ENCODE measurements around the gene SLC7A10. TPM values are rescaled to one million over a fixed set of nuclear protein-coding genes. Genes with fewer than 3 reads are reported as not detected.

SLC7A10 gene
- total and polyA plus RNA-seq, 2 donors (not counting 1 experiment from before 2014, with no cell fraction given), result not detected

DNA sequence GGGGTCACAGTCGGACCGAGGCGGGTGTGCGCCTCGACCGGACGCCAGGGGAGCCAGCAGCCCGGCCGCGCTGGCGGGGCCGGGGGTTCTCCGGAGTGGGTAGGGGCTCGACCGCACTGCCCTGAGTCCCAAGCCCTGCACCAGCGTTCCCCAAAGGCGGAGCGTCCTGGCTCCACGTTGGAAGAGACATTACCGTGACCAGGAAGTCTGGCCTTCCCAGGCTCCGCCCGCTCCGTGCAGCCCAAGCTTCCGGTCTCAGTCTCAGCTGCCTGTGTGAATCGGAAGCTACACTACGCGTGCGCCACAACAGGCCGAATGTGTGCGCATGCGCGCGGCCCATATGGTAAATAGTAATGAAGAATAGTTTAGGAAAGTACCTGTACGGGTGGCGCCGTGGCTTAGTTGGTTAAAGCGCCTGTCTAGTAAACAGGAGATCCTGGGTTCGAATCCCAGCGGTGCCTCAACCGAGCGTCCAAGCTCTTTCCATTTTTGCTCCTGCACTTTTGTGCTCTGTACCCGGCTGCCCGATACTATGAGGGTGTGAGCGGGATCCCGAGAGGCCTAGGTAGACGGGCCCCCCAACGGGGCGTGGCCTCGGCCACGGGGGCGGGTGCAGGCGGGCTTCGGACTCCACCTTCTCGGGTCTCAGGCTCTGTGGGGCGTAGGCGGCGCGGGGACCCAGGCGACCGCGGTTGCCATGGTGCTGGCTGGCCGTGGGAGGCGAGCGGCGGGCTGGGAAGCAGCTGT lies 48.8 kb downstream of the SLC7A10 start:
- H3K36me3 ChIP-seq (ENCODE audit: control insufficient read depth, insufficient read depth, low read length), result no peaks in the 10 kb centered on the region

DNA sequence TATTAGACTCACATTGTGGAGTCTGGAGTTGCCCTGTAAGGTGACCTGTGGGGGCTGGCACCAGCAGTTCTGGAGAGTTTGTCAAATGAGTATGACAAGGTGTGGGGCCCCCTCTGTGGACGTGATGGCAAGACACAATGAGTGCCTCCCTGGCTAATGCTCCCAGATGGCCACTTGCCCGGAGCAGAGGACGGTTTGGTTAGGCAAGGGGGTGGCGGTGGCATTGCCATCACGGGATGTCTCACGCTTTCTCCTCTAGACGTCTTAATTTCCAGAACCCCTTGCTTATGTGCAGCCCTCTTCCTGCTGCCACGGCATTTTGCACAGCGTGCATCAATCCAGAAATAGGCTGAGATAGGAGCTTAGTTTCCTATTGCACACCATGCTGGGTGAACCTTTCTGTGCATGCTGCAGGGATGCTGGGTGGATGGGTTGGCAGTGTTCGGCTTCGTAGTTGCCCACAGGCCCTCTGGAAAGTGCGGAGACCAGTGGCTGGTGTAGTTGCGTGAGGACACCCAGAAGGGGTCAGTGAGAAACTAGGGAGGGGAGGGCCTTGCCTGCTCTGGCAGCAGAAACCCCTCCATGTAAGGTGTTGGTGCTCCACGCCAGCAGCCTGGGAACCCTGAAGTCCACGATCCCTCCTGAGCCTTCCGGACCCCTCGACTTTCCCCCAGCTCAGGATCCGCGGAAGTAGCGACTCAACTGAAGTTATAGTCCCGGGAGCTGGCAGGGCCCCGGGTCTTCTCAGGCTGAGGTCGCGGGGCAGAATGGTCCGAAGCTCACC lies 49.6 kb downstream of the SLC7A10 start:
- peaks cover 6% of the 10 kb centered on the region for H3K4me1 ChIP-seq (ENCODE audit: control insufficient read depth, extremely low read depth, insufficient read depth, low read length)
- DNase-seq (ENCODE audit: low read depth in 2 of 2), result peak; percentile 33 to 44
- H3K27ac ChIP-seq (ENCODE audit: insufficient read depth, low read length), result peak overlapping the region; percentile 79
- peaks cover 2% of the 10 kb centered on the region for H3K79me2 ChIP-seq (ENCODE audit: control insufficient read depth, insufficient read depth, low read length)
- peak overlapping the region; percentile 89 for H3K9ac ChIP-seq (ENCODE audit: insufficient read depth, low read length)
- no peak for TF ChIP-seq CTCF (conservative IDR thresholded peaks at IDR 0.05 in 1 of 2, IDR thresholded peaks at IDR 0.05 in 1 of 2; ENCODE audit: low read depth in 1 of 2, low read length in 2 of 2)
- TF ChIP-seq EZH2 (IDR thresholded peaks at IDR 0.05; ENCODE audit: low read length, missing control alignments), result no peak
- H4K20me1 ChIP-seq (ENCODE audit: control insufficient read depth, extremely low read depth, insufficient read depth, low read length), result no peaks in the 10 kb centered on the region
- peak overlapping the region; percentile 74 to 87 (median 86) for H3K4me3 ChIP-seq (replicated peaks in 1 of 4; ENCODE audit: control extremely low read depth in 1 of 4, insufficient read depth in 1 of 4, low read depth in 3 of 4, low read length in 4 of 4)
- H2AFZ ChIP-seq (ENCODE audit: low read length), result peak overlapping the region; percentile 89
- H3K4me2 ChIP-seq (ENCODE audit: extremely low read depth, insufficient read depth, low read length), result peak overlapping the region; percentile 89
- no peaks in the 10 kb centered on the region for H3K36me3 ChIP-seq (ENCODE audit: control insufficient read depth, insufficient read depth, low read length)
- H3K27me3 ChIP-seq (ENCODE audit: control insufficient read depth, insufficient read depth, low read length), result no peaks in the 10 kb centered on the region
- no peaks in the 10 kb centered on the region for H3K9me3 ChIP-seq (ENCODE audit: control insufficient read depth, insufficient read depth, low read depth, low read length)

More for the DNA sequence above, 48.8 kb downstream of the SLC7A10 start:
- DNase-seq (ENCODE audit: low read depth in 2 of 2), result peak; percentile 98 to 99
- Histone ChIP-seq H2AFZ (ENCODE audit: low read length) (peak overlapping the region; percentile 89), H3K27ac (ENCODE audit: insufficient read depth, low read length) (peak overlapping the region; percentile 79), H3K9me3 (ENCODE audit: control insufficient read depth, insufficient read depth, low read depth, low read length) (no peaks in the 10 kb centered on the region), H3K4me3 (replicated peaks in 1 of 4; ENCODE audit: control extremely low read depth in 1 of 4, insufficient read depth in 1 of 4, low read depth in 3 of 4, low read length in 4 of 4) (peak overlapping the region; percentile 74 to 87 (median 86)), H3K4me2 (ENCODE audit: extremely low read depth, insufficient read depth, low read length) (peak overlapping the region; percentile 91), H3K9ac (ENCODE audit: insufficient read depth, low read length) (peak overlapping the region; percentile 89), H4K20me1 (ENCODE audit: control insufficient read depth, extremely low read depth, insufficient read depth, low read length) (no peaks in the 10 kb centered on the region), H3K27me3 (ENCODE audit: control insufficient read depth, insufficient read depth, low read length) (no peaks in the 10 kb centered on the region), H3K4me1 (ENCODE audit: control insufficient read depth, extremely low read depth, insufficient read depth, low read length) (peaks cover 6% of the 10 kb centered on the region), H3K79me2 (ENCODE audit: control insufficient read depth, insufficient read depth, low read length) (peaks cover 2% of the 10 kb centered on the region)
- peak; percentile 18 for TF ChIP-seq CTCF (conservative IDR thresholded peaks at IDR 0.05 in 1 of 2, IDR thresholded peaks at IDR 0.05 in 1 of 2; ENCODE audit: low read depth in 1 of 2, low read length in 2 of 2)
- TF ChIP-seq EZH2 (IDR thresholded peaks at IDR 0.05; ENCODE audit: low read length, missing control alignments), result no peak

DNA sequence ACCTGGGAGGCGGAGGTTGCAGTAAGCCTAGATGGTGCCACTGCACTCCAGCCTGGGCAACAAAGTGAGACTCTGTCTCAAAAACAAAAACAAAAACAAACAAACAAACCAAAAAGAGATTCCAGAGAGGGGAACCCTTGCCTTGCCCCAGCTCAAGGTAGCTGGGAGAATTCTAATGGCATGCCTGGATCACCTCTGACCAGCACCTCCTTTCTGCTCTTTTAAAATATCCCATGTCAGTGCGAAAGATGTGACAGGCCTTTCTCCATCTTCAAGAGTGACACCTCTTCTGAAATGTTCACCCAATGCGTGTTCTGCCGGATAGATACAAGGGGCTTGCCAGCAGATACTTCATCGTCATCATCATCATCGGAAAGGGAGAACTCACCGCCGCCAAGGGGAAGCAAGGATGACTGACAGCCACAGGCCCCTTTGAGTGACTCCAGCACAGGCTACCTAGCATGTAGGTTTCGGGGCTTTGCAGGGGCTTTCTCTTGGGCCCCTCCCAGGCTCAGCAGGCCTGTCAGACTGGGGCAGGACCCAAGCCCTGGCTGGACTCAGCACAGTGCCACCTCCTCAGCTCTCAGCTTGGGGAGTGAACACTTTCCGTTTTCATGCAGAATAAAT lies 50.4 kb downstream of the SLC7A10 start:
- Histone ChIP-seq H2AFZ (ENCODE audit: low read length) (no peak overlapping the region), H4K20me1 (ENCODE audit: control insufficient read depth, extremely low read depth, insufficient read depth, low read length) (no peaks in the 10 kb centered on the region), H3K27me3 (ENCODE audit: control insufficient read depth, insufficient read depth, low read length) (no peaks in the 10 kb centered on the region), H3K4me1 (ENCODE audit: control insufficient read depth, extremely low read depth, insufficient read depth, low read length) (peaks cover 6% of the 10 kb centered on the region), H3K9me3 (ENCODE audit: control insufficient read depth, insufficient read depth, low read depth, low read length) (no peaks in the 10 kb centered on the region), H3K79me2 (ENCODE audit: control insufficient read depth, insufficient read depth, low read length) (peaks cover 2% of the 10 kb centered on the region), H3K9ac (ENCODE audit: insufficient read depth, low read length) (no peak overlapping the region), H3K4me2 (ENCODE audit: extremely low read depth, insufficient read depth, low read length) (peak overlapping the region; percentile 89), H3K4me3 (replicated peaks in 1 of 4; ENCODE audit: control extremely low read depth in 1 of 4, insufficient read depth in 1 of 4, low read depth in 3 of 4, low read length in 4 of 4) (peak overlapping the region in 2 of 4 experiments; percentile 84 to 87), H3K27ac (ENCODE audit: insufficient read depth, low read length) (no peak overlapping the region), H3K36me3 (ENCODE audit: control insufficient read depth, insufficient read depth, low read length) (no peaks in the 10 kb centered on the region)
- no peak for DNase-seq (ENCODE audit: low read depth in 2 of 2)
- TF ChIP-seq EZH2 (IDR thresholded peaks at IDR 0.05; ENCODE audit: low read length, missing control alignments) (no peak), CTCF (conservative IDR thresholded peaks at IDR 0.05 in 1 of 2, IDR thresholded peaks at IDR 0.05 in 1 of 2; ENCODE audit: low read depth in 1 of 2, low read length in 2 of 2) (no peak)

All from fibroblast of lung (primary cell).